GM19395 (cell line): Measurements from ENCODE around the gene KHDRBS2.

ENCODE experiments used
- ATAC-seq: cut with Tn5 transposase; IDR thresholded peaks from one replicate; pipeline ENCODE4 v1.9.1; 2021; ENCODE audit warnings: mild to moderate bottlenecking, moderate library complexity; ENCODE audit not compliant: unreplicated experiment

The KHDRBS2 gene

GRCh38 chr6:62285612-62286469 lies at the start of gene KHDRBS2:
KHDRBS2 (minus strand) TSS chr6:62286225.
- peak; percentile 100 for ATAC-seq

- peak; percentile 55 for ATAC-seq
Measured at GRCh38 chr6:62328607-62329006, 42.6 kb upstream of the KHDRBS2 start.

- no peak for ATAC-seq
Measured at GRCh38 chr6:62324834-62325233, 38.8 kb upstream of the KHDRBS2 start.

- no peak for ATAC-seq
Measured at GRCh38 chr6:62323818-62324431, 37.9 kb upstream of the KHDRBS2 start.

GRCh38 chr6:62298745-62299392 lies 12.8 kb upstream of the KHDRBS2 start:
- ATAC-seq: peak; percentile 93

- no peak for ATAC-seq
Measured at GRCh38 chr6:62296541-62296940, 10.5 kb upstream of the KHDRBS2 start.

GRCh38 chr6:62288974-62289373 lies 2.9 kb upstream of the KHDRBS2 start:
- ATAC-seq: no peak

- ATAC-seq: no peak
Measured at GRCh38 chr6:62288562-62288961, 2.5 kb upstream of the KHDRBS2 start.

- ATAC-seq: peak; percentile 19
Measured at GRCh38 chr6:62286470-62286843, 432 bp upstream of the KHDRBS2 start.

- ATAC-seq: no peak
Measured at GRCh38 chr6:62284725-62285124, 1.3 kb downstream of the KHDRBS2 start.

GRCh38 chr6:62283796-62284411 lies 2.1 kb downstream of the KHDRBS2 start:
- ATAC-seq: no peak

GRCh38 chr6:62283365-62283764 lies 2.7 kb downstream of the KHDRBS2 start:
- no peak for ATAC-seq

GRCh38 chr6:62280099-62280498 lies 5.9 kb downstream of the KHDRBS2 start:
- no peak for ATAC-seq

- ATAC-seq: no peak
Measured at GRCh38 chr6:62272114-62272513, 13.9 kb downstream of the KHDRBS2 start.

- ATAC-seq: no peak
Measured at GRCh38 chr6:62265906-62266525, 20.0 kb downstream of the KHDRBS2 start.

GRCh38 chr6:62262283-62262682 lies 23.7 kb downstream of the KHDRBS2 start:
- no peak for ATAC-seq

- no peak for ATAC-seq
Measured at GRCh38 chr6:62246087-62246486, 39.9 kb downstream of the KHDRBS2 start.

GRCh38 chr6:62236784-62237183 lies 49.2 kb downstream of the KHDRBS2 start:
- ATAC-seq: no peak

GRCh38 chr6:62229231-62229630 lies 56.8 kb downstream of the KHDRBS2 start:
- no peak for ATAC-seq

GRCh38 chr6:62217866-62218265 lies 68.2 kb downstream of the KHDRBS2 start:
- no peak for ATAC-seq

- ATAC-seq: no peak
Measured at GRCh38 chr6:62202078-62202477, 83.9 kb downstream of the KHDRBS2 start.
